Transverse colon (tissue), 4 donors: Measurements from ENCODE around the gene TGM3.

ENCODE experiments used
- EP300 ChIP-seq: sonication (generic); formaldehyde crosslinking; IDR thresholded peaks from one replicate; pipeline ENCODE4 v1.6.1; 2017; ENCODE audit warnings: antibody characterized with exemption, low read depth
- POLR2A ChIP-seq: fragments of 450-650 bp; IDR thresholded peaks from one replicate; pipeline ENCODE4 v1.6.1; 2016; ENCODE audit warnings: antibody characterized with exemption, mild to moderate bottlenecking, moderate library complexity
- POLR2AphosphoS5 ChIP-seq, 3 donors: sonication (generic); formaldehyde crosslinking; IDR thresholded peaks; one replicate each; pipeline ENCODE4 v1.6.1; 2016; ENCODE audit warnings: antibody characterized with exemption in 3 of 3
- TF ChIP-seq, protein P1 (sequence below), 5 experiments: fragments of 200-600 bp in 3 of 5; fragments of 450-650 bp in 2 of 5; sonication (generic) in 3 of 5; IDR thresholded peaks; 1 replicate in 2 of 5; 2 replicates in 3 of 5; pipeline ENCODE4 v1.5.1; 2016 to 2017; ENCODE audit warnings: antibody characterized with exemption in 5 of 5, inconsistent platforms in 3 of 5, mild to moderate bottlenecking in 2 of 5, moderate library complexity in 1 of 5

DNA sequence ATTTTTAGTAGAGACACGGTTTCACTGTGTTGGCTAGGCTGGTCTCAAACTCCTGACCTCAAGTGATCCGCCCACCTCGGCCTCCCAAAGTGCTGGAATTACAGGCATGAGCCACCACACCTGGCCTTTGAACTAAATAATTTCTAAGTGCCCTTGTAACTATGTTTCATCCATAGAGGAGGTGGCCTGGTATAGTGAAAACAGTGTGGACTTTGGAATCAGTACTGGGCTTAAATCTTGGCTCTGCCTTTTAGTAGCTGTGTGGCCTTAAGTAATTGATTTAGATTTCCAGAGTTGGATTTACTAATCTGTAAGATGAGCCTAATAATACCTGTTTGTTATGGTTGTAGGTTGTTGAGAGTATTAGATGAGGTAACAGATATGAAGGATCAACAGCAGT lies 14.2 kb upstream of the TGM3 start:
- TF ChIP-seq POLR2AphosphoS5 (IDR thresholded peaks at IDR 0.05), result no peak
- TF ChIP-seq, protein P1, sequence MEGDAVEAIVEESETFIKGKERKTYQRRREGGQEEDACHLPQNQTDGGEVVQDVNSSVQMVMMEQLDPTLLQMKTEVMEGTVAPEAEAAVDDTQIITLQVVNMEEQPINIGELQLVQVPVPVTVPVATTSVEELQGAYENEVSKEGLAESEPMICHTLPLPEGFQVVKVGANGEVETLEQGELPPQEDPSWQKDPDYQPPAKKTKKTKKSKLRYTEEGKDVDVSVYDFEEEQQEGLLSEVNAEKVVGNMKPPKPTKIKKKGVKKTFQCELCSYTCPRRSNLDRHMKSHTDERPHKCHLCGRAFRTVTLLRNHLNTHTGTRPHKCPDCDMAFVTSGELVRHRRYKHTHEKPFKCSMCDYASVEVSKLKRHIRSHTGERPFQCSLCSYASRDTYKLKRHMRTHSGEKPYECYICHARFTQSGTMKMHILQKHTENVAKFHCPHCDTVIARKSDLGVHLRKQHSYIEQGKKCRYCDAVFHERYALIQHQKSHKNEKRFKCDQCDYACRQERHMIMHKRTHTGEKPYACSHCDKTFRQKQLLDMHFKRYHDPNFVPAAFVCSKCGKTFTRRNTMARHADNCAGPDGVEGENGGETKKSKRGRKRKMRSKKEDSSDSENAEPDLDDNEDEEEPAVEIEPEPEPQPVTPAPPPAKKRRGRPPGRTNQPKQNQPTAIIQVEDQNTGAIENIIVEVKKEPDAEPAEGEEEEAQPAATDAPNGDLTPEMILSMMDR (IDR thresholded peaks at IDR 0.05), result no peak
- no peak for TF ChIP-seq POLR2A
- no peak for TF ChIP-seq EP300
